Natural killer cell treated with Interleukin-12 subunit alpha and Interleukin-12 subunit beta and Interleukin-15 and Interleukin-18, amount 100 ng/mL, for 72 hours (primary cell): Measurements from ENCODE around the gene SUGP2. TPM values are rescaled to one million over a fixed set of nuclear protein-coding genes. Genes with fewer than 3 reads are reported as not detected.
A peak's percentile ranks its signal among the peaks of the same experiment; 100 is the strongest.

Experiments
- ATAC-seq, 2 donors: fragments of 150-1000 bp; cut with Tn5 transposase in 1 of 2; sonication (Bioruptor Pico), chemical (Tn5 transposase) in 1 of 2; 2 replicates each; pipeline ENCODE4 v1.10.0; 2021
- DNase-seq: peaks from one replicate; pipeline ENCODE4 v3.0.0; 2022; ENCODE audit warnings: low spot score
- H3K27ac Mint-ChIP-seq, 2 donors: 1 replicate in 1 of 2; 2 replicates in 1 of 2; pipeline ENCODE4 v1.8.0; 2022; ENCODE audit warnings: mixed read lengths in 2 of 2, mild to moderate bottlenecking in 1 of 2, moderate library complexity in 1 of 2
- H3K27me3 Mint-ChIP-seq, 2 donors: 1 replicate in 1 of 2; 2 replicates in 1 of 2; pipeline ENCODE4 v1.8.0; 2022; ENCODE audit warnings: mixed read lengths in 2 of 2
- H3K36me3 Mint-ChIP-seq: one replicate; pipeline ENCODE4 v1.8.0; 2022; ENCODE audit warnings: mixed read lengths
- H3K4me1 Mint-ChIP-seq, 2 donors: 1 replicate in 1 of 2; 2 replicates in 1 of 2; pipeline ENCODE4 v1.8.0; 2022; ENCODE audit warnings: low read depth in 2 of 2, mixed read lengths in 2 of 2, mild to moderate bottlenecking in 1 of 2
- H3K4me3 Mint-ChIP-seq: one replicate; pipeline ENCODE4 v1.8.0; 2022; ENCODE audit warnings: mixed read lengths
- H3K9me3 Mint-ChIP-seq: 2 replicates; pipeline ENCODE4 v1.8.0; 2022; ENCODE audit warnings: mixed read lengths
- total RNA-seq, 2 donors: library from RNA; stranded (reverse); gene quantifications; one replicate each; pipeline ENCODE4 v1.2.3, GENCODE V29; 2022

SUGP2 gene
- total RNA-seq, 2 donors from 2014 or later = 102 to 196 TPM

GRCh38 chr19:19004144-19004543, 29.2 kb downstream of the SUGP2 start:
- no peak for DNase-seq
- H3K36me3 Mint-ChIP-seq = peaks cover 7% of the 10 kb centered on the region
- no peaks in the 10 kb centered on the region for H3K9me3 Mint-ChIP-seq
- H3K4me3 Mint-ChIP-seq = no peak overlapping the region
- H3K27me3 Mint-ChIP-seq = no peaks in the 10 kb centered on the region
- H3K4me1 Mint-ChIP-seq = peaks cover 10 to 18% of the 10 kb centered on the region in 2 donors
- ATAC-seq = peak in 1 of 2 donors; percentile 11
- no peak overlapping the region for H3K27ac Mint-ChIP-seq

GRCh38 chr19:18999896-19000620, 33.3 kb downstream of the SUGP2 start:
- H3K36me3 Mint-ChIP-seq = peaks cover 7% of the 10 kb centered on the region
- H3K27me3 Mint-ChIP-seq = no peaks in the 10 kb centered on the region
- H3K9me3 Mint-ChIP-seq = no peaks in the 10 kb centered on the region
- ATAC-seq = peak; percentile 37 to 38
- no peak overlapping the region for H3K27ac Mint-ChIP-seq
- peaks cover 10 to 25% of the 10 kb centered on the region in 2 donors for H3K4me1 Mint-ChIP-seq
- no peak for DNase-seq
- H3K4me3 Mint-ChIP-seq = no peak overlapping the region

GRCh38 chr19:18999016-18999758, 34.1 kb downstream of the SUGP2 start:
- Mint-ChIP-seq H3K9me3 (no peaks in the 10 kb centered on the region), H3K27ac (no peak overlapping the region), H3K27me3 (no peaks in the 10 kb centered on the region), H3K4me1 (peaks cover 10 to 25% of the 10 kb centered on the region in 2 donors), H3K4me3 (no peak overlapping the region), H3K36me3 (no peaks in the 10 kb centered on the region)
- no peak for DNase-seq
- ATAC-seq = no peak

- no peak for ATAC-seq
- Mint-ChIP-seq H3K4me1 (peaks cover 10 to 25% of the 10 kb centered on the region in 2 donors), H3K9me3 (no peaks in the 10 kb centered on the region), H3K27ac (no peak overlapping the region), H3K27me3 (no peaks in the 10 kb centered on the region), H3K36me3 (peaks cover 5% of the 10 kb centered on the region), H3K4me3 (no peak overlapping the region)
- no peak for DNase-seq
Measured at GRCh38 chr19:18998276-18998675, 35.0 kb downstream of the SUGP2 start.

- Mint-ChIP-seq H3K27ac (no peak overlapping the region), H3K9me3 (no peaks in the 10 kb centered on the region), H3K4me1 (peaks cover 10 to 23% of the 10 kb centered on the region in 2 donors), H3K36me3 (peaks cover 8% of the 10 kb centered on the region), H3K4me3 (no peak overlapping the region), H3K27me3 (no peaks in the 10 kb centered on the region)
- ATAC-seq (no peak), DNase-seq (no peak)
Measured at GRCh38 chr19:18996796-18997394, 36.4 kb downstream of the SUGP2 start.

- H3K36me3 Mint-ChIP-seq = peaks cover 8% of the 10 kb centered on the region
- no peak overlapping the region for H3K27ac Mint-ChIP-seq
Measured at GRCh38 chr19:18996351-18996750, 37.0 kb downstream of the SUGP2 start.

GRCh38 chr19:18995804-18996241, 37.5 kb downstream of the SUGP2 start:
- H3K27ac Mint-ChIP-seq = no peak overlapping the region
- no peak for DNase-seq
- no peaks in the 10 kb centered on the region for H3K9me3 Mint-ChIP-seq
- no peak overlapping the region for H3K4me3 Mint-ChIP-seq
- peaks cover 8% of the 10 kb centered on the region for H3K36me3 Mint-ChIP-seq
- no peaks in the 10 kb centered on the region for H3K27me3 Mint-ChIP-seq
- peak in 1 of 2 donors; percentile 45 for ATAC-seq
- H3K4me1 Mint-ChIP-seq = peaks cover 10 to 17% of the 10 kb centered on the region in 2 donors

More at GRCh38 chr19:18996351-18996750, 37.0 kb downstream of the SUGP2 start:
- H3K9me3 Mint-ChIP-seq = no peaks in the 10 kb centered on the region
- no peaks in the 10 kb centered on the region for H3K27me3 Mint-ChIP-seq
- H3K4me1 Mint-ChIP-seq = peaks cover 10 to 19% of the 10 kb centered on the region in 2 donors
- DNase-seq = no peak
- H3K4me3 Mint-ChIP-seq = no peak overlapping the region
- ATAC-seq = no peak

GRCh38 chr19:18993115-18993514, 40.2 kb downstream of the SUGP2 start:
- Mint-ChIP-seq H3K27me3 (no peaks in the 10 kb centered on the region), H3K36me3 (peaks cover 8% of the 10 kb centered on the region), H3K4me3 (no peak overlapping the region), H3K4me1 (no peaks in the 10 kb centered on the region), H3K9me3 (no peaks in the 10 kb centered on the region), H3K27ac (no peak overlapping the region)
- no peak for DNase-seq
- ATAC-seq = no peak

- H3K27me3 Mint-ChIP-seq = no peaks in the 10 kb centered on the region
- no peak overlapping the region for H3K27ac Mint-ChIP-seq
- DNase-seq = no peak
- ATAC-seq = no peak
- peaks cover 8% of the 10 kb centered on the region for H3K36me3 Mint-ChIP-seq
- no peaks in the 10 kb centered on the region for H3K4me1 Mint-ChIP-seq
- no peak overlapping the region for H3K4me3 Mint-ChIP-seq
- no peaks in the 10 kb centered on the region for H3K9me3 Mint-ChIP-seq
Measured at GRCh38 chr19:18992696-18993095, 40.6 kb downstream of the SUGP2 start.

- Mint-ChIP-seq H3K4me3 (no peak overlapping the region), H3K27me3 (no peaks in the 10 kb centered on the region), H3K4me1 (no peaks in the 10 kb centered on the region), H3K9me3 (no peaks in the 10 kb centered on the region), H3K36me3 (peaks cover 8% of the 10 kb centered on the region), H3K27ac (no peak overlapping the region)
- ATAC-seq (no peak), DNase-seq (no peak)
Measured at GRCh38 chr19:18991468-18991867, 41.8 kb downstream of the SUGP2 start.

- no peak overlapping the region for H3K27ac Mint-ChIP-seq
- H3K4me3 Mint-ChIP-seq = no peak overlapping the region
Measured at GRCh38 chr19:18991006-18991405, 42.3 kb downstream of the SUGP2 start.

GRCh38 chr19:18990128-18990708, 43.1 kb downstream of the SUGP2 start:
- peaks cover 8% of the 10 kb centered on the region for H3K36me3 Mint-ChIP-seq
- DNase-seq (no peak), ATAC-seq (no peak)
- H3K9me3 Mint-ChIP-seq = no peaks in the 10 kb centered on the region
- H3K4me3 Mint-ChIP-seq = no peak overlapping the region
- peaks cover 0 to 4% of the 10 kb centered on the region in 2 donors for H3K27me3 Mint-ChIP-seq
- no peaks in the 10 kb centered on the region for H3K4me1 Mint-ChIP-seq
- no peak overlapping the region for H3K27ac Mint-ChIP-seq

More at GRCh38 chr19:18991006-18991405, 42.3 kb downstream of the SUGP2 start:
- ATAC-seq = no peak
- H3K4me1 Mint-ChIP-seq = no peaks in the 10 kb centered on the region
- H3K9me3 Mint-ChIP-seq = no peaks in the 10 kb centered on the region
- H3K27me3 Mint-ChIP-seq = no peaks in the 10 kb centered on the region
- DNase-seq = no peak
- H3K36me3 Mint-ChIP-seq = peaks cover 8% of the 10 kb centered on the region

- no peak for ATAC-seq
- Mint-ChIP-seq H3K36me3 (peaks cover 8% of the 10 kb centered on the region), H3K4me3 (no peak overlapping the region), H3K27me3 (peaks cover 0 to 4% of the 10 kb centered on the region in 2 donors), H3K27ac (no peak overlapping the region), H3K9me3 (no peaks in the 10 kb centered on the region), H3K4me1 (no peaks in the 10 kb centered on the region)
- DNase-seq = no peak
Measured at GRCh38 chr19:18989316-18989715, 44.0 kb downstream of the SUGP2 start.
